Measurements from ENCODE around the gene CALD1.

CALD1 gene

DNA sequence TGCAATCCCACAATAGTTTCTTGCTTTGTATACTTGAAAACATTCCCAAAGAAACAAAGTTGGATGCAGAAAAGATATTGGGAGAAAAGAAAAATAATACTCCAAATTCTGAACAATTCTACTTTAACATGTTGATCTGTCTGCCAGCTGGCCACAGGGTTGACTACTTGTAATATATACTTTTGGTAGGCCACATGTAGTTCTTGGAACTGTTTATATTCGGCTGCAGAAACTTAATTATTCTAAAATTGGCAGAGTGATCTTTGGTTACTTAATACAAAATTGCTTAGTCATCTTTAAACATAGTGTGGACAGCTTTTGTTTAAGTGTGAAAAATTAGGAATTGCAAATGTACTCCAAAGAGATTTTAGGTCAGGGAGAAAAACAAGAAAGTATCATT is 76.0 kb downstream of the CALD1 start:
- H3K4me3 ChIP-seq (ENCODE audit: low read depth, low read length): no peak overlapping the region
- TF ChIP-seq CTCF (IDR thresholded peaks at IDR 0.05; ENCODE audit: low read depth, low read length): no peak

DNA sequence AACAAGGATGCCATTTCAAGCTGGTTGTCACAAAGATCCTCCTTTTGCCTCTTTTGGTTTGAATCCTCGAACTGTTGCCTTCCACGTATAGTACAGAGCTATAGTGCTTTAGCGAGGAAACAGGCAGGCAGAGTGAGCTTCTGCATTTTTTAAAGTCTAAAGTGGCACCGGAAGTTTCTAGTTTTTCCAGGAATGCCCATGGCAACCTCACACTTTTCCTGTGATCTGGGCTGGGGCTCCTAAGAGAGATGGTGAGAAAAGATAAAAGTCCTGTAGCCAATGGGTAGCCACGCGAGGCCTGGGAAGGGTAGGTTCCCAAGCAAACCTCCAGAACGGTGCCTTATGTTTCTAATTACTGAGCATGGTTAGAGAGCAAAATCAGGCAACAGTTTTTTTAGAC is 76.7 kb downstream of the CALD1 start:
- no peak for TF ChIP-seq CTCF (IDR thresholded peaks at IDR 0.05; ENCODE audit: low read depth, low read length)

GRCh38 chr7:134856691-134857090 is 77.3 kb downstream of the CALD1 start:
- no peak for TF ChIP-seq CTCF (IDR thresholded peaks at IDR 0.05; ENCODE audit: low read depth, low read length)
- no peak overlapping the region for H3K4me3 ChIP-seq (ENCODE audit: low read depth, low read length)

More for the DNA sequence above, 76.7 kb downstream of the CALD1 start:
- H3K4me3 ChIP-seq (ENCODE audit: low read depth, low read length): no peak overlapping the region

- H3K4me3 ChIP-seq (ENCODE audit: low read depth, low read length): no peak overlapping the region
- no peak for TF ChIP-seq CTCF (IDR thresholded peaks at IDR 0.05; ENCODE audit: low read depth, low read length)
Measured at GRCh38 chr7:134857958-134858357, 78.5 kb downstream of the CALD1 start.

GRCh38 chr7:134859783-134860182 is 80.3 kb downstream of the CALD1 start:
- no peak overlapping the region for H3K4me3 ChIP-seq (ENCODE audit: low read depth, low read length)
- no peak for TF ChIP-seq CTCF (IDR thresholded peaks at IDR 0.05; ENCODE audit: low read depth, low read length)

DNA sequence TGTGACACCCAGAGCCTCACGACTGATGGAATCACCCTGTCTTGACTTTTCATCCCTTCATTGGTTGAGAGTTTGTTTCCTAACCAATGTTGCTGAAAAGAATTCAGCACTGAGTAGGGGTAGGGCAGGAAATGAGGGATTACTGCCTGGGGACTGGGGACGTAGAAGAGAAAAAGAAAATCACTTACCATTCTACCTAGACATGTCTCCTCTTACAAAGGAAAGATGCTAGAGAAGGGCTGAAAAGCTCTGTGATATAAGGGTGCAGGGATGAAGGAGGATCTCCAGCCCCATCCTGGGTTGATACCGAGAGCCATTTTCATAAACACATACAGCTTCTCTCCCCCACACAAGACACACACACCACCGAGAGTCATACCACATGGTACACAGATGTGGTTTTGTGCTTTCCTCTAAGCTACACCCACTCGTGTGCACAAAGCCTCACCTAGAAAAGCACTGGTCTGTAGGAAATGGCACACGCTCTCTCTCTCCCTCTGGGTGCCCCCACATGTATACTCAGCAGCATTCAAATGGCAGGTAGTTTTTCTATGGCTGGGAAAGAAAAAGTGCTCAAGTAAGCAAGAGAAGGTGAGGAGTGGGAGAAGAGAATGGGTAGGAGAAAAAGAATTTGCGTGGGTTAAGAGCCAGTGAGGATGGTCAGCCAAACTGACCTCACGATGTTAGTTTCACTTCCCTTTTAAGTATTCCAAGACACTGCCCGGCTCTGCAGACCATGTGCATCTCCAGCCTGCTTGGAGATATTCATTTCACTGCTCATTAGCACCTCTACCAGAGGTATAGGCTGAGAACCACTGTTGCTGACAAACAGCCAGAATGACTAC is 85.8 kb downstream of the CALD1 start:
- H3K4me3 ChIP-seq (ENCODE audit: low read depth, low read length): peak overlapping the region; percentile 42
- TF ChIP-seq CTCF (IDR thresholded peaks at IDR 0.05; ENCODE audit: low read depth, low read length): no peak

GRCh38 chr7:134866617-134867016 is 87.2 kb downstream of the CALD1 start:
- H3K4me3 ChIP-seq (ENCODE audit: low read depth, low read length): peak overlapping the region; percentile 5; the same call in 1 of the 2 replicates
- no peak for TF ChIP-seq CTCF (IDR thresholded peaks at IDR 0.05; ENCODE audit: low read depth, low read length)
